Fibroblast of peridontal ligament (primary cell): Measurements from ENCODE around the gene RNF212.

ENCODE experiments used
- DNase-seq: peaks from one replicate; pipeline ENCODE4 v3.0.0-alpha.2; 2010; ENCODE audit errors: extremely low read depth

Gene RNF212

DNA sequence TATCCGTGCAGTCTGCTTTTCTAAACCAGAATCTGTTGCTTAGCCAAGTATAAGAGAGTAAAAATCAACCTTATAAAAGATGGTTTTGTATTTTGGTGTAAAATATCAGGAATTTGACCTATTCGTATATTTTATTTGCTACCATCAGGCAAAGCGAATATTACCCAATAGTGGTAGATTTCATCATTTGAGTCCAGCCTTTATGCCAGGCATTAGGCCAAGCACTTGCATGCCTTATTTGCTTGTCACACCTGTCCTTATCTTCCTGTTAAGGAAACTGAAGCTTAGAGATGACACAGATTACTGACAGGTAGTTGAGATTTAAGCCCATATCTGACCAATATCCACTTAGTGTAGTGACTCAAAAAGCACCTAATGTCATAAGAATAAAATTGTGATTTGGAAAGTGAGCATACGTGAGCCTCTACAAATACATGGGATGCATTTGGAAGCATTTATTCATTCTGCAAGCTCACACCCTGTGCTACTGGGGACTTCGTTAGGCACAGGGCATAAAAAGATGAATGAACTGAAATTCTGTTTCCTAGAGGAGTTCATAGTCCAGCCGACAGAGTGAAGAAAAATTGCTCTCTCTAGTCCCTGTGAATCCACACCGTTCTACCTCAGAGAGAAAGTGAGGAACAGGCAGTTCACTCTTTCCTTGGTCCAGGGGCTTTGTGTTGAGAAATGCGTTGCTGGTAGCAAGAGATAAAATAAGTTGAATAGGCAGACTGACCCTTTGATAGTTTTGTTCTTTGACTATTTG lies 2.3 kb upstream of the RNF212 start:
- DNase-seq: no peak

DNA sequence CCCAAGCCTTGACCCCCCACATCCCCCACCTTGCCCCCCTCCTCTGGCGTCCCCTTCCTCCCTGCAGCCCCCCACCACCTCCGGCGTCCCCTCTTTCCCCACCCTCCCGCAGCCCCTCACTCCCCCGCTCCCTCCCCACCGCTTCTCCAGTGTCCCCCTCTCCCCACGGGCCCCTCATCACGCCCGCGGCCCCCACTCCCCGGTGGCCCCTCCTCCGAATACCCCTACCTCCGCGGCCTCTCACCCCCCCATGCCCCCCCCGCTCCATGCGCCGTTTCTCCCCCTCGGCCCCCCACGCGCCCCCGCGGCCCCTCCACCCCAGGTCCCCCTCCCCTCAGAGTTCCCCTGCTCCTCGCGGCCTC lies 562 bp downstream of the RNF212 start:
- DNase-seq: no peak

DNA sequence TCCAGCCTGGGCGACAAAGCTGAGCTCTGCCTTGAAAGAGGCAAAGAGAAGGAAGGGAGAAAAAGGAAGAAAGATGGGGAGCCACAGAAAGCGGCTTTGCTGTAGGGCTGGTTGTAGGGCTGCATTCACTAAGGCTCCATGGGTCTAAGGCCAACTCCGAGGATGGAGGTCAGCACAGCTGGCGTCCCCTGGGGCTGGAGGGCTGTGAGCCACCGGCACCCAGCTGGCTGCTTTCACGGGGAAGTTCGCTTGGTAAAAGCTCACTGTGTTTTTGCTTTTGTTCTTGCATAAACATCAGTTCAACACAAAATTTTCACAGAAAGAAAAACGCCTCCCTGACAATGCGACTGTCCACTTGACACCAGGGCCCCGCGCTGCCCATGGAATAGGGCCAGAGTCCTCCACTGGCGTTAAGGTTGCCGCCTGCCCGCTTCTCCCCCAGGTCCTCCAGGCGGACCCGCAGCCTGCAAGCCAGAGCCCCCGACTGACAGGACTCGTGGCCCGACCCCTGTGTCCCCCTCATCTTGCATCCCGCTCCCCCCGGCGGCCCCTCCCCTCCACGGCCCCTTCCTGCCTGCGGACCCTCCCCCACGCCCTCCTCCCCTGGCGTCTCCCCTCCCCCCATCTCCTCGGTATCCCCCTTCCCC lies 1.1 kb downstream of the RNF212 start:
- no peak for DNase-seq

DNA sequence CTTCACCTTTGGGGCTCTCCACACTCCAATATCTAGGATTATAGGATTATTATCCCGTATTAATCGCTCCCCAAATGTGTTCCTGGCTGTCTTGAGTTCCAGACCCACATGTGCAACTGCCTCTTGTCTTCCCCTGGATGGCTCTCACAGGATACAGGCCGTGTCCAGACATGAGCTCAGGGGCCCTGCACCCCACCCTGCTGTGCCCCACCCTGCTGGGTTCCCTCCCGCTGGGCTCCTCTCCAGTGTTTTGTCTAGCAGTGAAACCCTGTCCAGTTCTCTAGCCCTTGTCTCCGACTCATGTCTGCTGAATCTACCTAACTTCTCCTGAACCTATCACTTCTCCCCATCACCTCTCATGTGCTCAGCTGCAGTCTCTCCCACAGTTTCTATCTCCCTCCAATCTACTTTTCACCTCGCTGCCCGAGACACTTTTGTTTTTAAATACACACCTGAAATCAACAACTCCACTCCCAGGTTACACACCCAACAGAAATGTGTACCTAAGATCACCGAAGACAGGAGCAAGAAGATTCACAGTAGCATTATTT lies 2.0 kb downstream of the RNF212 start:
- no peak for DNase-seq

DNA sequence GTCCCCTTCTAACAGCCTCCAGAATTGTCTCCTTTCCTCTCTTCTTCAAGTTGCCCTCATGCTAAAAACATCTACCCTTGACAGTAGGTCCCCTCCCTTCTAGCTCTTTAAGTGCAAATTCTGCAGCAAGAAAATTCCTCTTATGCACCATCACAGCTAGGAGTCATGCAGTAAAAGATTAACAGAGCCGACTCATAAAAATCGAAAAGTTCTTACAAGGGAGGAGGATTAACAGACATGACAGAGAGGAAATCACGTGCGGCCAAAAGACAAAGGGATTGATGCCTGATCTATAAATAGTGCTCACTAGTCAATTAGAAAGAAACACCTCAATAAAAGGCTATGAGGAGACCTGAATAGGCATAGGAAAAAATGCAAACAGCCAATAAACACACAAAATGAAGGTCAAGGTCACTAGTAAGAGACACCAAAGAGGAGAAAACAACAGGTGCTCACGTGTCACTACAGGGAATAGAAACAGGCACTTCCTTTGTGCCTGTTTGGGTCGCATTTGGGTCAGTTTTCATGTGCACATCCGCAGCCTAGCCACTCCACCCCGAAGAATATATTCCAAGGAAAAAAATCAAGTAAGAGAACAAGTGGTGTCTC lies 3.4 kb downstream of the RNF212 start:
- no peak for DNase-seq

DNA sequence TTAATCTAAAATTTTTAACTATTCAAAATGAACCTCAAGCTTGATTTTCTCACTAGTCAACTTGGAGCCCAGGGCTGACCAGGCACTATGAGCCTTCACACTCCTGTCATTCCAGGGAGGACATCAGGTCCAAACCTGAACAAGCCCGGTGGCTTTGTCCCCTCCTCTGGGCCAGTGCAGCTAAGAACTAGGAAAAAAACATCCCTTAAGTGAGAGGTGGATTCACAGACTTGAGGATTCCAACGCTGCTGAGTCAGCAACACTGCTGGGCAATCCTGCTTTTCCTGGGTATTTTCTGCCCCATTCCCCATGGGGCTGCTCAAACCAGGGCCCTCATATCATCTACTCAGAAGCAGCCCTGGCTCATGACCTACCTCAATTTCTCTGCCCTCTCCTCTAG lies 4.0 kb downstream of the RNF212 start:
- DNase-seq: no peak

DNA sequence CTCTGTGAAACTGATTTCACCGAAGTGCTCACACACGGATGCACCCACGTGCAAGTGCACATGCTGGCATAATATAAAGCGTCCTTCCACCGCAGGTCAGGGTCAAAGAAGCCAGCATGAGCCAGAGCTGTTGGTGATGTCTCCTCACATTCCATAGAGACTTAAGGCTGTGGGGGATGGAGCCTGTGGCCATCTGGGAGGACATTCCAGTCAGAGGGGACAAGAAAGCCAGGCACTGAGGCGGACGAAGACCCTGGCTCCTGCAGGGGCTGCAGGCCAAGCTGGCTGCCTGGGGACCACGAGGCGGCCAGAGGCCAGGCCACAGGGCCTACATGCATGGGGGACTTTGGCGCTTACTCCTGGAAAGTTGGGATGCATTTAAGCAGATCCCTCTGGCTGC lies 7.7 kb downstream of the RNF212 start:
- DNase-seq: no peak

DNA sequence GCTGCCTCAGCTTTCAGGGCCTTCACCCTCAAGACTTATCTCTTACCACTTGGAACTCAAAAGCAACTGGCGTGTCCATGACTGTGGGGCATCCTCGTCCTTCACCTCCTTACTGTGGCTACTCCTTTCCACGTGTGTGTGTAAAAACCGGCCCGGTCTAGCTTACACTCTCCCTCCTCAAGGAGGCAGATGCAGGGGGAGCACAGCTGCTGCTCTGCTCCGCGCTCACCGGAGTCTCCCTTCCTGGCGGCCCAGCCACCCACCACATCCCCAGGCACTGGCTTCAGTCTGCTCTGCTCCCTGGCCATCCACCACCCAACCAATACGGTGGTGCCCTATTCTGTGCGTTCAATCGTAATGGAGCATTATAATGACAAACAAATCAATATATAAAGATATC lies 8.3 kb downstream of the RNF212 start:
- DNase-seq: no peak

DNA sequence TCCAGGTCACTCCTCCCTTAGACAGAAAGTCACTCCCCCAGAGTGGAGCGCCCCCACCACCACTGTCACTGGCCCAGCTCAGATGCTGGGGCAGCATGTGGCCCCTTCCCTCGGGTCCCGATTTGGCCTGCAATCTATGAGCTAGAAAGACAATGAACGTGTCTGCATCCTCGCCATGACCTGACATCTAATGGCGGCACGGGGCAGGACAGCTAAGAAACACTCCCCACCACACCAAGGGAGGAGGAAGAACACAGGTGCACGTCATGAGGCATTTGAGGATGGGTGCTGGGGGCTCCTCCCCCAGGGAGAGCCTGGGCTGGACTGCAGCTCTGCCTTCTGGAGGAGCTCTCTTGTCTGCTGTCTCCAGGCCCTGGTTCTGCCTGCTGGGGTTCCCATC lies 8.7 kb downstream of the RNF212 start:
- no peak for DNase-seq

DNA sequence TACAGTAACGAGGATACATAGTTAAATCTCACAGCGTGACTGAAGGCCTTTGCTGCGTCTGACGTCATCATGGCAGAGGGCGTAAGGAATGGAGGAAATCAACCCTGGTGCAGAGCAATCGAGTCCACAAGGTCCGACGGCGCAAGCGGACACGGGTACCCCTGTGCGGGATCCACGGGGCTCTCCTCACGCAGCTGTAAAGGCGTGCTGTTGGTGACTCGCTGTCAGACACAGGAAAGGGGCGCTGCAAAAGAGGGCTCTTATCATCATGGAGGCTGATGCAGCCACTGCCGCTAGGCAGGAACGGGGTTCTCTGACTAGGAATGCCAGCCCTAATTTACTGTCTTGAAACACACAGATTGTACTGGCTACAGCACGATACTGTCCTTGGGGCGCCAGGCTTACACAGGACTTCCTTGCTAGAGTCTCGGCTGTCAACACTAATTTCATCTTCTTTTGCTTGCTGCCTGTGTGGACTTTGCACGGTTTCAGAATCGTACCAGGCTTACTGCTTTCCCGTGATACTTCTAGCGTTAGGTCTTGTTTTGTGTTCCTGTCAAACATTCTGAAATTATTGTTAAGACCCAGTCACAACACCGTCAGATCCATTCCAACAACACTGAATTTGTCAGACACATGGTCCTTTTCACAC lies 13.6 kb downstream of the RNF212 start:
- no peak for DNase-seq

DNA sequence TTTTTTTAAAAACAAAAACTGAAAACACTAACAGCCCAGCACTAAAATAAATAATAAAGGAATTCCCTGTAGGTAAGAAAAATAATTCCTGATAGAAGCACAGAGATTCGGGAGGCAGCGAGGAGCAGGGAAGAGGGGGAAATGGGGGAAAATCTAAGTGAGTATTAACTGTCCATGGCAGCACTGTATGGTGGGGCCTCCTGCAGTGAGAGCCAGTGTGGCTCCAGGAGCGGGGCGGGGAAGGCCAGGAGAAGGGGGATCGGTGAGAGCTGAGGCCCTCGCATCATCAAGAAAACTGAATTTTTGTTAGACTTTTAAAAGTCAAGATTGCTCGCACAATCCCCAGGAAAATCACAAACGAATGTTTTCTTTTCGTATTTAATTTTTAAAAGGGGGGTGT lies 14.1 kb downstream of the RNF212 start:
- no peak for DNase-seq

DNA sequence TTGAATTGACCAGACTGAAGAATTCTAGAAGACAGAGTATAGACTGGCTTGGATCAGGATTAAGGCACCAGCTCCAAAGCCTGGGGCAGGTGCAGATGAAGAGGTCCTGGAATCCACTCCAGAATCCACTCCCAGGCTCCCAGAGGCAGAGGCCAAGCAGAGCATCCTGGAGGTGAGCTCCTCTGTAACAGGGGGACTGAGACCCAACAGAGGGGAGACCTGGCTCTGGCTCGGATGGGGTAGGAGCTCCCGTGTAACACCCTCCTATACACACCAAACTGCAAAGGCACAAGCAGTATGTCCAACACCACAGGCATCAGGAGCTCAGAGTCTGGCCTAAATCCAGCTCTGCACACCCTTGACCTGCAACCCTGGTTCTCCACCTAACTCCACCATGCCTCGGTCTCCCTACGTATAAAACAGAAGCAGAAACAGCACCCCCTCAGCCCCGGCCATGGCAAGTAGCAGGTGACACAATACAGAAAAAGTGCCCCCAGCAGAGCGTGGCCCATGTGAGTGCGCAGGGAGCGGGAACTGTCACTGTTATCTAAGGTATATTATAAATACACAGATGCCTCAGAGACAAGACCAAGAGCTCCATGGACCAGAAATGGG lies 14.9 kb downstream of the RNF212 start:
- DNase-seq: no peak

DNA sequence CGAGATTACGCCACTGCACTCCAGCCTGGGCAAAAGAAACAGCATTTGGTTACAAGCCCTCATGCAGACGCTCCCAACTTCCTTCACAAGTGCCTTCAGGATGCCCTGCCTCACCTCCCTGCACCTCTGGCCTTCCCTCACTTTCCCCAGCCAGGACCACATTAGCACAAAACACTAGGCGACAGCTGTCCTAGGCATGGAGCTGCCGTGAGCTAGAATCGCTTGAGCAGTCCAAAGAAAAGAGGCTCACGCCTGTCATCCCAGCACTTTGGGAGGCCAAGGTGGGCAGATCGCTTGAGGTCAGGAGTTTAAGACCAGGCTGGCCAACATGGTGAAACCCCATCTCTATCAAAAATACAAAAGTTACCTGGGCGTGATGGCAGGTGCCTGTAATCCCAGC lies 15.8 kb downstream of the RNF212 start:
- no peak for DNase-seq

DNA sequence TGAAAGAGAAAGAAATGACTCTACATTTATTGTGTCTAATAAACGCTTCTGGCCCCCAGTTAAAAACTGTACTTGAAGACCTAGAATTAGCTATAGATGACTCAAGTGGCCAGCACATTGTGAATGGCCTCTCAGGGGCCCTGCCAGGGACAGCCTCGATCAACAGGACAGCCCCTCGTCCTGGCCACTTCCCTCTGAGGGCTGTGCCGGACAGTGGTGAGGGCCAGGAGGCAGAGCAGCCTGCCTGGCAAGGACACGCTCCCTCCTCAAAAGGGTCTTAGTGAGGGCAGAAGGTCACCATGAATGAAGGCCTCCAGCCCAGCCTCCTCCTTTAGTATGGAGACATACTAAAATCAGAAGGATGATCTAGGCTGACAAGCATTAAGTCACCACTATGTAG lies 16.5 kb downstream of the RNF212 start:
- DNase-seq: no peak

DNA sequence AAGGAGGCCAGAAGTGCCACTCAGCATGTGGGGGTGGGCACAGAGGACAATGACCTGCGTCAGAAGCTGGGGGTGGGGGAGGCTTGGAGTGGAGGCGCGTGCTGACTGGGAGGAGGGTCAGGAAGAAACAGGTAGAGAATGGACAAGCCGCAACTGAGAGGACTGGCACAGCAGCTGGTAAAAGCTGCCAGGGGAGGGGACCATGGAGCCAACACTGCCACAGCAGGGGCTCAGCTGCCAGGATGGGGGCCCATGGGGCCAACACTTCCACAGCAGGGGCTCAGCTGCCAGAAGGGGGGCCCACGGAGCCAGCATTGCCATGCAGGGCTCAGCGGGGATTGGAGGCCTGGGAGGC lies 19.1 kb downstream of the RNF212 start:
- DNase-seq: no peak

DNA sequence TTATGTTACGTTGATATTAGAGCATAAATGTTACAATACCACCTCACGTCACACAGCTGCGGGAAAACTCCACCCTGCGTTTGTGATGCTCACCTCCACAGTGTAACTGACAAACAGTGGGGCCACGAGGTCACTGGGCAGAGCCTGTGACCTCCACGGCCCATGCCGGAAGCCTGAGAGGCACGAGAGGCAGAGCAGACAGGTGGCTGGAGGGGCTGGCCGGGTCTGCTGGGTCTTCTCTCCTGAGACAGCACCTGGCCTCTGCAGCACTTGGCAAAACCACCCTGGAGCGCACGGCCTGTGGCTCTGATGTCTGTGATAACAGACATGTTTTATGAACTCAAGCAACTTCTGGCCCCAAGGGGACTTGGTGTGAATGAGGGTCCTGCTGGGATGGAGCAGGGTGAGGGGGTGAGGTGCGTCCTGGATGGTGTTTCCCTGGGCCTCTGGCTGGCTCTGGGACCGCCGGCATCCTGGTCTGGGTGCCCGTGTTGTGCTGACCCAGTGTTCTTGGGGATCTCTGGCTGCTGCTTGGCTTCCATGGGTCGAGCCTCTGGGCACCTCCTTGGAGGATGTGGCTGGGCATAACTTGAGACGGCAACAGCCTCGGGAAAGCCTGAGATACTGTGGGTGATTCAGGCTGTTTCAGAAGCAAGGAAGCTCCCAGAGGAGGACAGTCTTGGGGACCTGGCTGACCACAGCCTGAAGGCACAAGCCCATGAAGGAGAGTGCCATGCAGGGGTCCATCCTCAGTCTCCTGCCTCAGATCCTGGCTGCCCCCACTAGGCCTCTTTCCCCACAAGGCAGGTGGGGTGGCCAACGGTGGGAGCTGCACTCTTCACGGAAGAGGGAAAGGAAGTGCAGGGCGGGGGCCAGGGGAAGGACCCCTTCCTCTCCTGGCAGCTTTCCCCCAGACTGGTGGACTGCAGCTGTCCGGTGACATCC lies 19.7 kb downstream of the RNF212 start:
- no peak for DNase-seq

DNA sequence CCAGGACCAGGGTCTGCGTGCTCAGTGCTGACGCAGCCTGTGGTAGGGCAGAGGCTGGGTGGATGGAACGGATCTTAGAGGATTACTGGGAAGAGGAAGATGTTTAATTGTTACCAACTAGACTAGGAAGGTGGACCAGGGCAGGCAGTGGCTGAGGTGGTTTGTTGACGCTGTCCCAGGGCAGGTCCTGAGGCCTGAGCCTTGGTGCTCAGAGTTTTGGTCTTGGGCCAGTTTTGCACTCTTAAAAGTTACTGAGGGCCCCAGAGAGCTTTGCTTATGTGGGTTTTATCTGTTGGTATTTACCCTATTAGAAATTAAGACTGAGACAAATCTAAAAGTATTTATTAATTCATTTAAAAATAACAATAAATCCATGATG lies 20.4 kb downstream of the RNF212 start:
- DNase-seq: no peak

DNA sequence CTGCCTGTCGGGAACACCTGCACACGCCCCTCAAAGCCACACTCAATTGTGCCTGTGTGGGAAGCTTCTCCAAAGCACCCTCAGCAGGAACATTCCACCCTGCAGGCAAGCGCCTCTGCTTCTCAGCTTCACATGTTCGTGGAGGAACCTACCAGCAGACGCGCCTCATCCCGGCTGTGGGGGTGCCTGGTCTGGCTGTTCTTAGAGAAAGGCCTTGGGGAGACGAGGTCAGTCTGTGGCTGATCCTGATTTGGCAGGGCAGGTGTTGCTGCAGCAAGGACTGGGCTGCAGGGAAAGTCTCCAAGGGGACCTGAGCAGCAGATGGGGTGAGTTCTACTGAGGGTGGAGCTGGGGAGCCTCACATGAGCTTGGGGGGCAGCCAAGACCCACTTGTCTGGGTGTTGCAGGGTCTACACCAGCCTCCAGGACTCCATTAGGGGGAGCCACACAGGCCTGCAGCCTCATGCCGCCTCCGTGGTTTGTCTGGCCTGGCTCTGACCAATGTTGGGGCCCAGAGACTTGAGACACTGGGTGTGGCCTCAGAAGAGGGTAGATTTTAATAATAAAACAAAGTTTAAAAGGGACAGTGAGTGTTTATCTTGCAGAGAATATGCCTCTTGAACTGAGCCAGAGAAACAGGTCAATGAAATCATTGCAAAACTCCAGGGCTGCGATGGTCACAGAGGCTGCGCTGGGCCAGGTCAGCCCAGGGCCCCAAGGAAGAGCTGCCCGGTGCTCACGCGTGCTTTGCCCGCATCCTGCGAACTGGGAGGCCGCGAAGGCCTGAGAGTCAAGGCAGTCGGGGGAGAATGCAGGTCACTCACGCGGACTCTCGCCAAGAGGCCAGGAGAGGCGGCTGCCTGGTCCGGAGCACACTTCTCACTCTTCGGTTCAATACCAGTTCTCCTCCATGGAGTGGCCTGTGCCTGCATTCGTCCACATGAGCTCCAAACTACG lies 21.1 kb downstream of the RNF212 start:
- no peak for DNase-seq

DNA sequence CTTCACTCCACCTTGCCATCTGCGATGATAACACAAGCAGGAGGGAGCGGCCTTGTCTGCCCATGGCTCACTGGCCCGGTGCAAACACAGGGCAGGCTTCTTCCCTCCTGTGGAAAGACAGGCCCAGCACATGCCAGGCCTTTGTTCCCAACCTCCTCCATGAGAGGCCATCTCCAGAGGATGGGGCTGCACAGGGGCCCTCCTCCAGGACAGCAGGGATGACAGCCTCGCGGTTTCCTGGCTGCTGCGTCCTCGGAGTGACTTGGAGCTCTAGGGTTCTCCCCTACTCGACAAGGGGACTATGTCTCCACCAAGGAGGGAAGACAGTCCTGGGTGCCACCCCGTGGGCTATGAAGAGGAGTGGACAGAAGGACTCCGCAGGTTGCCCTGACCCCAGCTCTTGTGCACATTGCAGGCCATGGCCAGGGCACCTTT lies 21.8 kb downstream of the RNF212 start:
- DNase-seq: no peak
